Bronchial epithelial cell (primary cell): ENCODE results near the gene POU2F2. TPM values are rescaled to one million over a fixed set of nuclear protein-coding genes. Genes with fewer than 3 reads are reported as not detected.

ENCODE experiments used
- DNase-seq: peaks from one replicate; pipeline ENCODE4 v3.0.0-alpha.2; 2010; ENCODE audit warnings: low read depth
- FAIRE-seq: peaks from 2 replicates; lab custom pipeline; 2011; peaks lifted over from hg19 to GRCh38; lab: Jason Lieb, UNC
- H3K27me3 ChIP-seq: 2 replicates; pipeline ENCODE4 v1.5.1; 2011; ENCODE audit warnings: low read length; ENCODE audit not compliant: control insufficient read depth, insufficient read depth
- H3K36me3 ChIP-seq: 2 replicates; pipeline ENCODE4 v1.5.1; 2011; ENCODE audit warnings: low read length; ENCODE audit not compliant: control insufficient read depth, insufficient read depth
- H3K4me3 ChIP-seq: 2 replicates; pipeline ENCODE4 v1.5.1; 2011; ENCODE audit warnings: mild to moderate bottlenecking, low read depth, low read length, control low read depth
- total RNA-seq: library from RNA; depleted of rRNA; stranded (reverse); fragments of >200 nt; gene quantifications from 2 replicates; pipeline ENCODE4 v1.2.1, GENCODE V29; 2014
- TF ChIP-seq, protein P1 (sequence below): IDR thresholded peaks from 2 replicates; pipeline ENCODE4 v1.5.1; 2011; ENCODE audit warnings: mild to moderate bottlenecking, moderate library complexity, low read length, control low read depth, inconsistent platforms; ENCODE audit not compliant: insufficient read depth, severe bottlenecking

POU2F2 gene
- total RNA-seq, result 0.26 and 0.53 TPM in 2 replicates

DNA sequence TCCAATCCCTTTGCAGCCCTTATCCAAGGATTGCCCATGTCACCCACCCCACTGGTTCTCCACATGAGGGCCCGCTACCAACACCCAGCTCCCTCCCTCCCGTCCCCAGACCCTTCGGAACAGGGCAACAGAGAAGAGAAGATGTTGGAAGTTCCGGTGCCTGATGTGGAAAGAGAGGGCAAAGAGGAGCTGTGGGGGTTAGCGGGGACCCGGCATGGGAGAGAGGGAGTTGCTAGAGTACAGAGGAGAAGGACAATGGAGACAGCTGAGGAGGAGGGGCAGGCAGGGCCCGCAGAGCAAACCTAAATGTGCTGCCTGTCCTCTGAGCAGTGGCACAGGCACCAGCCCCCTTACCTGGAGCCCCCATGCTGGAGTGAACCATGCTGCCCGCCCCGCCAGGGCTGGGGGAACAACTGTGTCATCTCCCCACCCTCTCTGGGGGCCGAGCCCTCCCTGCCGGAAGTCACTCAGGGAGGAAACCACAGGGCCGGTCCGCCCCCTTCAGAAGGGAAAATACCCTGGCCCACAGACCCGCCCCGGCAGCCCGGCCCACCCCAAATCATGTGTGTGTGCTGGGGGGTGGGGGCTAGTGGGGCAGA, at the start of gene POU2F2:
Gene POU2F2 (minus strand): TSS at position 417 of the 599 bp plus-strand sequence. CDS start 35 bp downstream, at position 382.
- H3K4me3 ChIP-seq, result peak within 1 kb of the TSS; percentile 32
- FAIRE-seq (no peak), DNase-seq (no peak)
- TF ChIP-seq, protein P1, sequence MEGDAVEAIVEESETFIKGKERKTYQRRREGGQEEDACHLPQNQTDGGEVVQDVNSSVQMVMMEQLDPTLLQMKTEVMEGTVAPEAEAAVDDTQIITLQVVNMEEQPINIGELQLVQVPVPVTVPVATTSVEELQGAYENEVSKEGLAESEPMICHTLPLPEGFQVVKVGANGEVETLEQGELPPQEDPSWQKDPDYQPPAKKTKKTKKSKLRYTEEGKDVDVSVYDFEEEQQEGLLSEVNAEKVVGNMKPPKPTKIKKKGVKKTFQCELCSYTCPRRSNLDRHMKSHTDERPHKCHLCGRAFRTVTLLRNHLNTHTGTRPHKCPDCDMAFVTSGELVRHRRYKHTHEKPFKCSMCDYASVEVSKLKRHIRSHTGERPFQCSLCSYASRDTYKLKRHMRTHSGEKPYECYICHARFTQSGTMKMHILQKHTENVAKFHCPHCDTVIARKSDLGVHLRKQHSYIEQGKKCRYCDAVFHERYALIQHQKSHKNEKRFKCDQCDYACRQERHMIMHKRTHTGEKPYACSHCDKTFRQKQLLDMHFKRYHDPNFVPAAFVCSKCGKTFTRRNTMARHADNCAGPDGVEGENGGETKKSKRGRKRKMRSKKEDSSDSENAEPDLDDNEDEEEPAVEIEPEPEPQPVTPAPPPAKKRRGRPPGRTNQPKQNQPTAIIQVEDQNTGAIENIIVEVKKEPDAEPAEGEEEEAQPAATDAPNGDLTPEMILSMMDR, result no peak
- no peaks in the 10 kb centered on the region for H3K36me3 ChIP-seq
- H3K27me3 ChIP-seq, result no peaks in the 10 kb centered on the region

DNA sequence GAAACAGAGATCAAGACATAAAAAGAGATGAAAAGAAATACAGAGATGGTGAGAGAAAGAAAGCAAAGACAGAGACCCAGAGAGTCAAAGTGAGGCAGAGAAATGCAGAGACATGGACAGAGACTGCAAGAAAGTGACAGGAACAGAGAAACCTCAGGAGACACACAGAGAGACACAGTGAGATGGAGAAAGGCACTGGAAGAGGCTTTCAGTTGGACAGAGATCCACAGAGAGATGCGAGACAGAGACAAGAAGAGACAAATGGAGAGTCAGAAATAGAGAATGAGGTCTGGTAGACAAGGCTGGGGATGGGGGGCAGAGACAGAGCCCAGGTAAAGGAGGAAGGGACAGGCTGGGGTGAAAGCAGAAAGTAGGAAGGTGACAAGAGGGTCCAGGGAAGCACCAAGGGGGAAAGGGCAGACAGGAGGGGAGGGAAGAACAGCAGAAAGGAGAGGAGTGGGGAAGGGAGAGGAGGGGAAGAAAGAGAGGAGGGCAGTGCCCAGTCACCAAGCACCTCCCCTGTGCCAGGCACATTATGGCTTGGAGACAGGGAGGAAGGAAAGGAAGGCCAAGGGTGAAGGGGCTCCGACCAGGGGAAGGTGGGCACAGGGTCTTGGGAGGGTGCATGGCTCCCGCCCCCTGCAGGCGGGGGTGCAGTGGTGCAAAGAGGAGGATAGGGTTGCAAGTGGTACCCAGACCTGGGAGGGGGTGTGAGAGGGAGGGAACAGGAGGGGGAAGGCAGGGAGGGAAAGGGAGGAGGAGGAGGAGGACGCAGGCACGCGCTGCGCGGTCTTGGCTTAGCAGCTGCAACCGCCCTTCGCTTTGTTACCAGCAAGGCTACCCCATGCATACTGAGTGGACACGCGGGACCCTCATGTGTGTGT, 46.8 kb upstream of the POU2F2 start:
- Histone ChIP-seq H3K27me3 (peaks cover 30% of the 10 kb centered on the region), H3K4me3 (no peak overlapping the region), H3K36me3 (no peaks in the 10 kb centered on the region)
- FAIRE-seq (peak; percentile 76), DNase-seq (no peak)
- TF ChIP-seq, protein P1, result peak; percentile 46

DNA sequence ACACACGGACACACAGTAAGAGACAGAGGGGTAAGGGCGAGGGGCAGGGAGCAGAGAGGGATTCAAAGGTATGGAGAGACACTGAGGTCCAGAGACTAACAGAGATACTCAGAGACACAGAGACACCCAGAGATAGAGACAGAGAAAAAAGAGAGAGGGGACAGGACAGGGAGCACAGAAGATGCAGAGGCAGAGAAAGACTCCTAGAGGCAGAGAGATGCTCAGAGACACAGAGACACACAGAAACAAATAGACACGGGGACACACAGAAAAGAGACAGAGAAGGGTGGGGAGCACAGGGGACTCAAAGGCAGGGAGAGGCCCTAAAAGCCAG, 45.4 kb upstream of the POU2F2 start:
- no peaks in the 10 kb centered on the region for H3K36me3 ChIP-seq
- TF ChIP-seq, protein P1, result no peak
- FAIRE-seq (no peak), DNase-seq (no peak)
- H3K4me3 ChIP-seq, result no peak overlapping the region
- peaks cover 30% of the 10 kb centered on the region for H3K27me3 ChIP-seq

DNA sequence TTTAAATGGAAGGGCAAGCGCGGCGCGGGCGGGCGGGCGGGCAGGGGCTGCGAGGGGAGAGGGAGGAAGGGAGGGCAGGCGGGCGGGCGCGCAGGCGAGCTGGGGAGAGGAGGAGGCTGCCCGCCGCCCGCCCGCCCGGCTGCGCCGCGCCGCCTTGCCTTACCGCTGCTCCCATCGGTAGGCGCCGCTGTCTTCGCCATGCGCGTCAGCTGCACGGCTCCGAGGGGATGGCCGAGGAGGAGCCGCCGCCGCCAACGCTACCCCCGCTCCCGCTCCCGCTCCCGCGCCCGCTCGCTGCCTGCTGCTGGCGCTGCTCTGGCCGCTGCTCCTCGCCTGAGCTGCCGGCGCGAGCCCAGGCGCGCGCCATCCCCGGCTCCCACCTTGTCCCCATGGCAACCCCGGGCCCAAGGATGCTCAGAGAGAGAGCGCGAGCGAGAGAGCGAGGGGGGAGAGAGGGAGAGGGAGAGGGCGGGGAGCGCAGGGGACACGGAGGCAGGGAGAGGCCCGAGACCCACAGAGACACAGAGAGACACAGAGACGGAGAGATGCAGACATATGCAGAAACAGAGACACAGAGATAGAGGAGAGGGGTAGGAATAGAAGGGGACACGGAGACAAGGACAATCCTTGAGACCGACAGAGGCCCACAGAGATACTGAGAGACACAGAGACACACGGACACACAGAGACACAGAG, 44.9 kb upstream of the POU2F2 start:
- Histone ChIP-seq H3K36me3 (no peaks in the 10 kb centered on the region), H3K4me3 (no peak overlapping the region), H3K27me3 (peaks cover 30% of the 10 kb centered on the region)
- peak; percentile 34 for DNase-seq
- FAIRE-seq, result no peak
- TF ChIP-seq, protein P1, result peak; percentile 46

DNA sequence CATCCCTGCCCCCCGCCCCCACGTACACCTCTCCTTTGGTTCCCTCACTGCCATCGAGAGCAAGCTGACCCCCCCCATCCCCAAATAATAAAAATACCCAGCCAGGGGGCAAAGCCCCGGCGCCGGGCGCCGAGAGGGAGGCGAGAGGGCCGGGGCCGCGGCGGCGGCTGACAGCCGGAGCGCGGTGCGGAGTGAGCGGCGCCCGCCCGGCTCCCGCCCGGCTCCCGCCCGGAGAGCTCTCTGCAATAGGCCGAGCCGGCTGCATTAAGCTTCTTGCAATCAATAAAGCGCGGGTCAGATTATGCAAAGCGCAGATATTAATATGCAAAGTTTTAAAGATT, 44.4 kb upstream of the POU2F2 start:
- FAIRE-seq (no peak), DNase-seq (no peak)
- H3K27me3 ChIP-seq, result peaks cover 30% of the 10 kb centered on the region
- TF ChIP-seq, protein P1, result no peak
- H3K4me3 ChIP-seq, result peak overlapping the region; percentile 32
- no peaks in the 10 kb centered on the region for H3K36me3 ChIP-seq
